Measurements from ENCODE around the gene EDC3. TPM values are rescaled to one million over a fixed set of nuclear protein-coding genes. Genes with fewer than 3 reads are reported as not detected.

Gene EDC3
- total RNA-seq, 2 donors from 2014 or later: 44.5 to 48.3 TPM

DNA sequence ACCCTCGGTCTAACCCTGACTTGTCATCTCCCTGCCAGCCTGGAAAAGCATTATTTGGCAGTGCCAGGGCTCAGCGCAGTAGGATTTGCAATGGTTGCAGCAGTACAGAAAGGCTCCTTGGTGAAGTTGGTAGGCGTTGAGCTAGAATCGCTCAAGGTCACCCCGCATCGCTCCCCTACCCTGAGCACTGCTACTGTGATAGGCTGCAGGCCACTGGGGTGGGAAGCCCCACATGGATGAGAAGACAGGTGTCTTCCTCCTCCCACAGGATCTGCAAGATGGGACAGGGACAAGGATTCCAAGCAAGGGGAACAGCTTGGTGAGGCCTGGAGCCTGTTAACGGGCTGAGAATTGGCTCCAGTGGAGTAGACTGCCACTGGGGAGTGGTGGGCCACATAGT is 69.5 kb downstream of the EDC3 start:
- no peak overlapping the region for H3K9ac ChIP-seq (ENCODE audit: extremely low read depth, low read length, poor library complexity, severe bottlenecking)
- Mint-ChIP-seq H3K4me1 (no peaks in the 10 kb centered on the region), H3K27ac (no peak overlapping the region), H3K36me3 (ENCODE audit: low read depth) (peaks cover 70% of the 10 kb centered on the region), H3K9me3 (no peaks in the 10 kb centered on the region), H3K4me3 (no peak overlapping the region), H3K27me3 (ENCODE audit: insufficient read depth) (no peaks in the 10 kb centered on the region)
- TF ChIP-seq, protein P1, sequence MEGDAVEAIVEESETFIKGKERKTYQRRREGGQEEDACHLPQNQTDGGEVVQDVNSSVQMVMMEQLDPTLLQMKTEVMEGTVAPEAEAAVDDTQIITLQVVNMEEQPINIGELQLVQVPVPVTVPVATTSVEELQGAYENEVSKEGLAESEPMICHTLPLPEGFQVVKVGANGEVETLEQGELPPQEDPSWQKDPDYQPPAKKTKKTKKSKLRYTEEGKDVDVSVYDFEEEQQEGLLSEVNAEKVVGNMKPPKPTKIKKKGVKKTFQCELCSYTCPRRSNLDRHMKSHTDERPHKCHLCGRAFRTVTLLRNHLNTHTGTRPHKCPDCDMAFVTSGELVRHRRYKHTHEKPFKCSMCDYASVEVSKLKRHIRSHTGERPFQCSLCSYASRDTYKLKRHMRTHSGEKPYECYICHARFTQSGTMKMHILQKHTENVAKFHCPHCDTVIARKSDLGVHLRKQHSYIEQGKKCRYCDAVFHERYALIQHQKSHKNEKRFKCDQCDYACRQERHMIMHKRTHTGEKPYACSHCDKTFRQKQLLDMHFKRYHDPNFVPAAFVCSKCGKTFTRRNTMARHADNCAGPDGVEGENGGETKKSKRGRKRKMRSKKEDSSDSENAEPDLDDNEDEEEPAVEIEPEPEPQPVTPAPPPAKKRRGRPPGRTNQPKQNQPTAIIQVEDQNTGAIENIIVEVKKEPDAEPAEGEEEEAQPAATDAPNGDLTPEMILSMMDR (conservative IDR thresholded peaks at IDR 0.05): no peak
- no peaks in the 10 kb centered on the region for H3K4me1 ChIP-seq (ENCODE audit: control insufficient read depth, insufficient read depth, low read length)
- no peaks in the 10 kb centered on the region for H3K9me3 ChIP-seq (ENCODE audit: control insufficient read depth, low read length)
- H3K4me3 ChIP-seq (ENCODE audit: low read length): no peak overlapping the region
- 96 to 98% methylated on average over 5 to 7 of the region's 7 CpGs for WGBS, 2 experiments (ENCODE audit: insufficient coverage in 1 of 2, insufficient read length in 1 of 2)
- no peaks in the 10 kb centered on the region for H3K27me3 ChIP-seq (ENCODE audit: control insufficient read depth, insufficient read depth, low read length, poor library complexity, severe bottlenecking)
- DNase-seq: no peak
- no peak overlapping the region for H3K27ac ChIP-seq (ENCODE audit: low read depth, low read length)
- H3K36me3 ChIP-seq (ENCODE audit: control insufficient read depth, insufficient read depth, low read length): peaks cover 93% of the 10 kb centered on the region

DNA sequence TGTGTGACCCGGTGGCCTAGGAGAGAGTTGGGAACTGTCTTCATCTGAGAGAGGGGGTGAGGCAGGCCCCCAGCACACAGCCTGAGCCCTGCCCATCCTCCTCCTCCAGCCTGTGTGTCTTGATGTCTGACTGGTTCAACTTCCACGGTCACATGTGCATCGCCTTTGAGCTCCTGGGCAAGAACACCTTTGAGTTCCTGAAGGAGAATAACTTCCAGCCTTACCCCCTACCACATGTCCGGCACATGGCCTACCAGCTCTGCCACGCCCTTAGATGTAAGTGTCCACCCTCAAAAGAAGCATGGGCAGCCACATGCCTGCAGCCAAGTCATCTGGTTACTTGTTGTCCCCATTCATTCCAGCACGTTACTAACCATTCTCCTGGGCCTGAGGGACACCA is 70.1 kb downstream of the EDC3 start:
- H3K4me1 ChIP-seq (ENCODE audit: control insufficient read depth, insufficient read depth, low read length): no peaks in the 10 kb centered on the region
- no peaks in the 10 kb centered on the region for H3K27me3 Mint-ChIP-seq (ENCODE audit: insufficient read depth)
- H3K4me3 ChIP-seq (ENCODE audit: low read length): no peak overlapping the region
- DNase-seq: no peak
- no peak overlapping the region for H3K27ac ChIP-seq (ENCODE audit: low read depth, low read length)
- no peaks in the 10 kb centered on the region for H3K27me3 ChIP-seq (ENCODE audit: control insufficient read depth, insufficient read depth, low read length, poor library complexity, severe bottlenecking)
- 93 to 94% methylated on average over 5 to 6 of the region's 6 CpGs for WGBS, 2 experiments (ENCODE audit: insufficient coverage in 1 of 2, insufficient read length in 1 of 2)
- H3K9ac ChIP-seq (ENCODE audit: extremely low read depth, low read length, poor library complexity, severe bottlenecking): no peak overlapping the region
- peaks cover 2% of the 10 kb centered on the region for H3K4me1 Mint-ChIP-seq
- no peak overlapping the region for H3K27ac Mint-ChIP-seq
- no peaks in the 10 kb centered on the region for H3K9me3 ChIP-seq (ENCODE audit: control insufficient read depth, low read length)
- H3K36me3 ChIP-seq (ENCODE audit: control insufficient read depth, insufficient read depth, low read length): peaks cover 90% of the 10 kb centered on the region
- TF ChIP-seq, protein P1 (conservative IDR thresholded peaks at IDR 0.05): no peak
- no peak overlapping the region for H3K4me3 Mint-ChIP-seq
- no peaks in the 10 kb centered on the region for H3K9me3 Mint-ChIP-seq
- peaks cover 76% of the 10 kb centered on the region for H3K36me3 Mint-ChIP-seq (ENCODE audit: low read depth)

DNA sequence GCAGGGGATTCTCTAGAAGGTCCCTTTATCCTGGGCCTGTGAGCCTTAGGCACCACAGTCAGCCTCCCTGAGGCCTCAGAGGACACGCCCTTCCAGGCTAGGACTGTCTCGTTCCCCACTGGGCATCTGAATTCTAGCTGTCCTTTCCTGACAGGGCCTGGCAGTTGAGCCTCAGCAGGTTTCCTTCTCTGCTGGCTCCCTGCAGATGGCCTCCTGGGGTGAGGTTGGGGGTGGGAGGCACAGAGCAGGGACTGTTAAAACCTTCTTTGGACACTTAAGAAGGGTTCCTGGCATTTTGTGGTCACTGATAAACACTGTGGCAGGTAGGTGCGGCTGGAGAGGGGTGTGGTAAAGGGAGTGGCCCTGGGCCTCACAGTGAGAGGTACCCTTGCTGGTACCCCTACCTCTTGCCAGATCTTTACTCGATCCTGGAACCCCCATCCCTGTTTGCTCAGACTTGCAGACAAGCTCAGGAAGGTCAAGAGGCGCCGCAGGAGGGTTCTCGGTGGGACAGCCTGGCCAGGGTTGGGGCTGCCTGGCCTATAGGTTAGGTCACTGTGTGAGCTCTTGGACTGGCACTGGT is 71.7 kb downstream of the EDC3 start:
- Histone ChIP-seq H3K27me3 (ENCODE audit: control insufficient read depth, insufficient read depth, low read length, poor library complexity, severe bottlenecking) (no peaks in the 10 kb centered on the region), H3K4me3 (ENCODE audit: low read length) (no peak overlapping the region), H3K9me3 (ENCODE audit: control insufficient read depth, low read length) (no peaks in the 10 kb centered on the region), H3K36me3 (ENCODE audit: control insufficient read depth, insufficient read depth, low read length) (peaks cover 97% of the 10 kb centered on the region), H3K27ac (ENCODE audit: low read depth, low read length) (no peak overlapping the region), H3K4me1 (ENCODE audit: control insufficient read depth, insufficient read depth, low read length) (no peaks in the 10 kb centered on the region), H3K9ac (ENCODE audit: extremely low read depth, low read length, poor library complexity, severe bottlenecking) (no peak overlapping the region)
- Mint-ChIP-seq H3K27ac (no peak overlapping the region), H3K4me3 (no peak overlapping the region), H3K9me3 (no peaks in the 10 kb centered on the region), H3K27me3 (ENCODE audit: insufficient read depth) (no peaks in the 10 kb centered on the region), H3K4me1 (peaks cover 2% of the 10 kb centered on the region), H3K36me3 (ENCODE audit: low read depth) (peaks cover 88% of the 10 kb centered on the region)
- DNase-seq: no peak
- WGBS, 2 experiments (ENCODE audit: insufficient coverage in 1 of 2, insufficient read length in 1 of 2): 92% methylated on average over 5 to 7 of the region's 7 CpGs
- TF ChIP-seq, protein P1 (conservative IDR thresholded peaks at IDR 0.05): no peak
